ENCODE results near the gene KIAA1671. TPM values are rescaled to one million over a fixed set of nuclear protein-coding genes. Genes with fewer than 3 reads are reported as not detected.

KIAA1671 gene
- total and polyA plus RNA-seq, 2 donors (not counting 1 experiment from before 2014, with no cell fraction given) = 0.01 to 0.02 TPM

DNA sequence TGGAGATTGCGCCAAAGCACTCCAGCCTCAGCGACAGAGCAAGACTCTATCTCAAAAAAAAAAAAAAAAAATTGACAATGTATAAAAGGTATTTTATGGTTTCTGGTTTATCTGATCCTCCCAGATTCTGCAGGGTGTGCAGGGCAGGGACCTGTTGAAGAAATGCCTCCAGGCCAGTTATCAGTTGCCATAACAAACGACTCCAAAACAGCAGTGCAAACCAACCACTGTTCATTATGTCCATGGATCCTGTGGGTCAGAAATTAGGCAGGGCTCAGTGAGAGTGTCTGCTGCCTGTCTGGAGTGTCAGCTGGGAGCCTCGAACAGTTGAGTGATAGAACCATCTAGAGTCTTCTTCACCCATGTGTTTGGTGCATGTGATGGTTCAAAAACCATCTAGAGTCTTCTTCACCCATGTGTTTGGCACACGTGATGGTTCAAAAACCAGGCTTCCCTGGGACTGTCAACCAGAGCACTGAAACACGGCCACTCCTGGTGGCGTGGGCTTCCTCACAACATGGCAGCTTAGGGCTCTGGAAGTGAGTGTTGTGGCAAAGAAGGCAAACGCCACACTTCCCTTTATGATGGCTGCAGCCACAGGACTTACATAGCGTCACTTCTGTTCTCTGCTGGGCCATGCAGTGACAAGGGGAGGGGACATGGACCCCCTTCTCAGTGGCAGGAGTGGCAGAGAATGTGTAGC, 132.0 kb downstream of the KIAA1671 start:
- POLR2A ChIA-PET = no interaction called here
- ATAC-seq (ENCODE audit: low read depth) = no peak
- WGBS (ENCODE audit: insufficient coverage) = 86% methylated on average over 4 of the region's 9 CpGs

DNA sequence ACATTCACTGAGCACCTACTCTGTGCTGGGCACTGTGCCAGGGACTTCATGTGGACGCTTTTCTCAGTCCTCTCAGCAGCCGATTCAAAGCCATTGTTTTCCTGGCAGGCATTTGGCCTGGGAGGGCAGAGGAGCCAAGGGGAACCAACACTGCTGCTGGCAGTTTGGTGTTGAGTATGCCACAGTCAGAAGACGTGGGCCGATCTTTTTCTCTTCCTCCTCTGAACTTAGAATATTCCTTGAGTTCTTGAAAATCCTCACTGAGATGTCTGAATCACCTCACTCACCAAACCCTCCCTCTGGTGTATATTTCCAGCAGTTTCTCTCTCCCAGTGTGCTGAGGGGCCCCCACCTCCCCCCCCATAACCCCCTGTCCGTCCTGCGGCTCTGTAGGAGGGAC, 132.6 kb downstream of the KIAA1671 start:
- no peak overlapping the region for H3K27ac Mint-ChIP-seq
- Histone ChIP-seq H2AFZ (ENCODE audit: insufficient read depth, low read depth, low read length, poor library complexity, severe bottlenecking) (no peak overlapping the region), H3K79me2 (ENCODE audit: control insufficient read depth, insufficient read depth, low read length) (no peaks in the 10 kb centered on the region), H3K27ac (ENCODE audit: low read length in 2 of 2) (no peak overlapping the region), H3K9ac (ENCODE audit: low read length) (no peak overlapping the region), H4K20me1 (ENCODE audit: control insufficient read depth, insufficient read depth, low read length, poor library complexity, severe bottlenecking) (no peaks in the 10 kb centered on the region), H3K4me2 (replicated peaks; ENCODE audit: low read depth, low read length, poor library complexity, severe bottlenecking) (no peak overlapping the region), H3K9me3 (ENCODE audit: control extremely low read depth in 1 of 3, control insufficient read depth in 2 of 3, insufficient read depth in 1 of 3, low read length in 2 of 3) (peaks cover 0 to 7% (median 0%) of the 10 kb centered on the region in 3 donors), H3K4me1 (ENCODE audit: control insufficient read depth in 2 of 2, insufficient read depth in 2 of 2, low read length in 2 of 2) (peaks cover 7 to 11% of the 10 kb centered on the region in 2 donors), H3K36me3 (replicated peaks in 1 of 2; ENCODE audit: control extremely low read depth in 1 of 2, control insufficient read depth in 1 of 2, extremely low read depth in 1 of 2, insufficient read depth in 2 of 2, low read length in 1 of 2) (no peaks in the 10 kb centered on the region), H3K27me3 (replicated peaks in 1 of 4; ENCODE audit: control extremely low read depth in 1 of 4, control insufficient read depth in 3 of 4, insufficient read depth in 4 of 4, low read length in 3 of 4) (no peaks in the 10 kb centered on the region), H3K4me3 (ENCODE audit: control extremely low read depth in 1 of 5, extremely low read depth in 1 of 5, insufficient read depth in 1 of 5, low read depth in 2 of 5, low read length in 4 of 5) (no peak overlapping the region)
- DNase-seq (no peak), ATAC-seq (ENCODE audit: low read depth) (no peak)
- ChIA-PET CTCF (no interaction called here), POLR2A (no interaction called here)
- TF ChIP-seq EZH2 (IDR thresholded peaks at IDR 0.05; ENCODE audit: borderline replicate concordance, insufficient read depth, low read depth, low read length, poor library complexity, severe bottlenecking) = no peak
- TF ChIP-seq, protein P1, sequence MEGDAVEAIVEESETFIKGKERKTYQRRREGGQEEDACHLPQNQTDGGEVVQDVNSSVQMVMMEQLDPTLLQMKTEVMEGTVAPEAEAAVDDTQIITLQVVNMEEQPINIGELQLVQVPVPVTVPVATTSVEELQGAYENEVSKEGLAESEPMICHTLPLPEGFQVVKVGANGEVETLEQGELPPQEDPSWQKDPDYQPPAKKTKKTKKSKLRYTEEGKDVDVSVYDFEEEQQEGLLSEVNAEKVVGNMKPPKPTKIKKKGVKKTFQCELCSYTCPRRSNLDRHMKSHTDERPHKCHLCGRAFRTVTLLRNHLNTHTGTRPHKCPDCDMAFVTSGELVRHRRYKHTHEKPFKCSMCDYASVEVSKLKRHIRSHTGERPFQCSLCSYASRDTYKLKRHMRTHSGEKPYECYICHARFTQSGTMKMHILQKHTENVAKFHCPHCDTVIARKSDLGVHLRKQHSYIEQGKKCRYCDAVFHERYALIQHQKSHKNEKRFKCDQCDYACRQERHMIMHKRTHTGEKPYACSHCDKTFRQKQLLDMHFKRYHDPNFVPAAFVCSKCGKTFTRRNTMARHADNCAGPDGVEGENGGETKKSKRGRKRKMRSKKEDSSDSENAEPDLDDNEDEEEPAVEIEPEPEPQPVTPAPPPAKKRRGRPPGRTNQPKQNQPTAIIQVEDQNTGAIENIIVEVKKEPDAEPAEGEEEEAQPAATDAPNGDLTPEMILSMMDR (IDR thresholded peaks at IDR 0.05) = no peak
- peaks cover 14% of the 10 kb centered on the region for H3K27me3 Mint-ChIP-seq
- intact Hi-C loops (cut with micrococcal nuclease) = no loop called here
- 94% methylated on average over 4 of the region's 6 CpGs for WGBS (ENCODE audit: insufficient coverage)
- H3K9me3 Mint-ChIP-seq (ENCODE audit: insufficient read depth) = no peaks in the 10 kb centered on the region
- H3K4me1 Mint-ChIP-seq = peaks cover 12% of the 10 kb centered on the region
- H3K4me3 Mint-ChIP-seq = no peak overlapping the region

More for the DNA sequence above, 132.0 kb downstream of the KIAA1671 start:
- Histone ChIP-seq H2AFZ (ENCODE audit: insufficient read depth, low read depth, low read length, poor library complexity, severe bottlenecking) (no peak overlapping the region), H3K27ac (ENCODE audit: low read length in 2 of 2) (no peak overlapping the region), H3K27me3 (replicated peaks in 1 of 4; ENCODE audit: control extremely low read depth in 1 of 4, control insufficient read depth in 3 of 4, insufficient read depth in 4 of 4, low read length in 3 of 4) (no peaks in the 10 kb centered on the region), H3K9ac (ENCODE audit: low read length) (no peak overlapping the region), H3K4me1 (ENCODE audit: control insufficient read depth in 2 of 2, insufficient read depth in 2 of 2, low read length in 2 of 2) (peaks cover 7 to 11% of the 10 kb centered on the region in 2 donors), H4K20me1 (ENCODE audit: control insufficient read depth, insufficient read depth, low read length, poor library complexity, severe bottlenecking) (no peaks in the 10 kb centered on the region), H3K4me2 (replicated peaks; ENCODE audit: low read depth, low read length, poor library complexity, severe bottlenecking) (no peak overlapping the region), H3K4me3 (ENCODE audit: control extremely low read depth in 1 of 5, extremely low read depth in 1 of 5, insufficient read depth in 1 of 5, low read depth in 2 of 5, low read length in 4 of 5) (no peak overlapping the region), H3K9me3 (ENCODE audit: control extremely low read depth in 1 of 3, control insufficient read depth in 2 of 3, insufficient read depth in 1 of 3, low read length in 2 of 3) (peaks cover 0 to 7% (median 0%) of the 10 kb centered on the region in 3 donors), H3K36me3 (replicated peaks in 1 of 2; ENCODE audit: control extremely low read depth in 1 of 2, control insufficient read depth in 1 of 2, extremely low read depth in 1 of 2, insufficient read depth in 2 of 2, low read length in 1 of 2) (no peaks in the 10 kb centered on the region), H3K79me2 (ENCODE audit: control insufficient read depth, insufficient read depth, low read length) (no peaks in the 10 kb centered on the region)
- Mint-ChIP-seq H3K27ac (no peak overlapping the region), H3K4me1 (peaks cover 12% of the 10 kb centered on the region), H3K9me3 (ENCODE audit: insufficient read depth) (no peaks in the 10 kb centered on the region), H3K4me3 (no peak overlapping the region), H3K27me3 (peaks cover 16% of the 10 kb centered on the region)
- TF ChIP-seq, protein P1 (IDR thresholded peaks at IDR 0.05) = no peak
- intact Hi-C loops (cut with micrococcal nuclease) = no loop called here
- CTCF ChIA-PET = no interaction called here
- DNase-seq = no peak
